ENCODE results near the gene PCBP3.

DNA sequence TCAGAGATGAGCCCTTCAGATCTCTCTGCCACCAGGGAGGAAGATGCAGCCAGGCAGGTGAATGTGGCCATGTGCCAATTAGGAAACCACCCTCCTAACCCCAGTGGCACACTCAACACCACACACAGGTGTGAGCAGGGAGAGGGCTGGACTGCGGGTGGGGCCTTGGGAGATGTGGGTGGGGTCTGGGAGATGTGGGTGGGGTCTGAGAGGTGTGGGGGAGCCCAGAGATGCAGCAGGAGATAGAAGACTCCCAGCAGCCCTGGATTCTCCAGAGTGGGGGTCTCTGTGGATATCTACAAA, 294.9 kb downstream of the PCBP3 start:
- TF ChIP-seq, protein P1, sequence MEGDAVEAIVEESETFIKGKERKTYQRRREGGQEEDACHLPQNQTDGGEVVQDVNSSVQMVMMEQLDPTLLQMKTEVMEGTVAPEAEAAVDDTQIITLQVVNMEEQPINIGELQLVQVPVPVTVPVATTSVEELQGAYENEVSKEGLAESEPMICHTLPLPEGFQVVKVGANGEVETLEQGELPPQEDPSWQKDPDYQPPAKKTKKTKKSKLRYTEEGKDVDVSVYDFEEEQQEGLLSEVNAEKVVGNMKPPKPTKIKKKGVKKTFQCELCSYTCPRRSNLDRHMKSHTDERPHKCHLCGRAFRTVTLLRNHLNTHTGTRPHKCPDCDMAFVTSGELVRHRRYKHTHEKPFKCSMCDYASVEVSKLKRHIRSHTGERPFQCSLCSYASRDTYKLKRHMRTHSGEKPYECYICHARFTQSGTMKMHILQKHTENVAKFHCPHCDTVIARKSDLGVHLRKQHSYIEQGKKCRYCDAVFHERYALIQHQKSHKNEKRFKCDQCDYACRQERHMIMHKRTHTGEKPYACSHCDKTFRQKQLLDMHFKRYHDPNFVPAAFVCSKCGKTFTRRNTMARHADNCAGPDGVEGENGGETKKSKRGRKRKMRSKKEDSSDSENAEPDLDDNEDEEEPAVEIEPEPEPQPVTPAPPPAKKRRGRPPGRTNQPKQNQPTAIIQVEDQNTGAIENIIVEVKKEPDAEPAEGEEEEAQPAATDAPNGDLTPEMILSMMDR (IDR thresholded peaks at IDR 0.05) = no peak
- no peak for TF ChIP-seq ZFX (IDR thresholded peaks at IDR 0.05; ENCODE audit: borderline replicate concordance)

Data from 22Rv1 (cell line).